ENCODE results near the gene TBC1D22A.
"Not testable (repeated sequence)": the region's sequence is repeated elsewhere in the genome, so short reads cannot be mapped to it uniquely, and the experiment has no call there.

DNA sequence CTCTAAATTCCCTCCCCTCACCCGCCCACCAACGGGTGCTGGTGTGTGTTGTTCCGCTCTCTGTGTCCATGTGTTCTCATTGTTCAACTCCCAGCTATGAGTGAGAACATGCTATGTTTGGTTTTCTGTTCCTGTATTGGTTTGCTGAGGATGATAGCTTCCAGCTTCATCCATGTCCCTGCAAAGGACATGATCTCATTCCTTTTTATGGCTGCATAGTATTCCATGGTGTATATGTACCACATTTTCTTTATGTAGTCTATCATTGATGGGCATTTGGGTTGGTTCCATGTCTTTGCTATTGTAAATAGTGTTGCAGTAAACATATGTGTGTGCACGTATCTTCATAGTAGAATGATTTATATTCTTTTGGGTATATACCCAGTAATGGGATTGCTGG is 54.9 kb downstream of the TBC1D22A start:
- TF ChIP-seq, protein P1, sequence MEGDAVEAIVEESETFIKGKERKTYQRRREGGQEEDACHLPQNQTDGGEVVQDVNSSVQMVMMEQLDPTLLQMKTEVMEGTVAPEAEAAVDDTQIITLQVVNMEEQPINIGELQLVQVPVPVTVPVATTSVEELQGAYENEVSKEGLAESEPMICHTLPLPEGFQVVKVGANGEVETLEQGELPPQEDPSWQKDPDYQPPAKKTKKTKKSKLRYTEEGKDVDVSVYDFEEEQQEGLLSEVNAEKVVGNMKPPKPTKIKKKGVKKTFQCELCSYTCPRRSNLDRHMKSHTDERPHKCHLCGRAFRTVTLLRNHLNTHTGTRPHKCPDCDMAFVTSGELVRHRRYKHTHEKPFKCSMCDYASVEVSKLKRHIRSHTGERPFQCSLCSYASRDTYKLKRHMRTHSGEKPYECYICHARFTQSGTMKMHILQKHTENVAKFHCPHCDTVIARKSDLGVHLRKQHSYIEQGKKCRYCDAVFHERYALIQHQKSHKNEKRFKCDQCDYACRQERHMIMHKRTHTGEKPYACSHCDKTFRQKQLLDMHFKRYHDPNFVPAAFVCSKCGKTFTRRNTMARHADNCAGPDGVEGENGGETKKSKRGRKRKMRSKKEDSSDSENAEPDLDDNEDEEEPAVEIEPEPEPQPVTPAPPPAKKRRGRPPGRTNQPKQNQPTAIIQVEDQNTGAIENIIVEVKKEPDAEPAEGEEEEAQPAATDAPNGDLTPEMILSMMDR (IDR thresholded peaks at IDR 0.05; ENCODE audit: insufficient read depth, low read depth, low read length), result not testable (repeated sequence)
- not testable (repeated sequence) for TF ChIP-seq EZH2 (IDR thresholded peaks at IDR 0.05; ENCODE audit: insufficient read depth, low read length)

Data from astrocyte (in vitro differentiated cells and primary cell).